ACHN (cell line): ENCODE data around the gene SYDE2.
"Not testable (repeated sequence)": the region's sequence is repeated elsewhere in the genome, so short reads cannot be mapped to it uniquely, and the experiment has no call there.

Source experiments
- DNase-seq: peaks from one replicate; pipeline ENCODE4 v3.0.0-alpha.2; 2015
- in situ Hi-C: cut with HindIII; loops from 2 replicates; pipeline ENCODE4 v1.10.0; 2017; ENCODE audit warnings: low sequenced_read_pairs, low pct_ligation_motif_present, low pct_unique_long_range_greater_than_20kb

Gene SYDE2

GRCh38 chr1:85200463-85201339 is at the start of gene SYDE2:
Gene SYDE2 (minus strand): TSS chr1:85201016. CDS start chr1:85200996, 20 bp downstream.
- DNase-seq, result peak; percentile 82

GRCh38 chr1:85249042-85249441 is 48.2 kb upstream of the SYDE2 start:
- DNase-seq, in situ Hi-C loops: not testable (repeated sequence)

More at GRCh38 chr1:85200463-85201339, at the start of gene SYDE2:
- in situ Hi-C loops, result no loop called here

GRCh38 chr1:85245891-85246290 is 45.1 kb upstream of the SYDE2 start:
- in situ Hi-C loops, result no loop called here
- DNase-seq, result no peak

- in situ Hi-C loops, result no loop called here
- DNase-seq, result no peak
These were observed 44.6 kb upstream of the SYDE2 start for GRCh38 chr1:85245456-85245855.

- in situ Hi-C loops, result no loop called here
- DNase-seq, result no peak
These were observed 43.6 kb upstream of the SYDE2 start for GRCh38 chr1:85244271-85245061.

- in situ Hi-C loops, result no loop called here
- no peak for DNase-seq
These were observed 42.6 kb upstream of the SYDE2 start for GRCh38 chr1:85243372-85243771.

- in situ Hi-C loops, result no loop called here
- DNase-seq, result no peak
These were observed 39.8 kb upstream of the SYDE2 start for GRCh38 chr1:85240643-85241042.

- DNase-seq, result no peak
- in situ Hi-C loops, result no loop called here
These were observed 39.4 kb upstream of the SYDE2 start for GRCh38 chr1:85240174-85240601.

GRCh38 chr1:85237613-85238012 is 36.8 kb upstream of the SYDE2 start:
- DNase-seq, result no peak
- in situ Hi-C loops, result no loop called here

- in situ Hi-C loops, result no loop called here
- DNase-seq, result no peak
These were observed 29.6 kb upstream of the SYDE2 start for GRCh38 chr1:85230305-85230977.

GRCh38 chr1:85229574-85230097 is 28.8 kb upstream of the SYDE2 start:
- in situ Hi-C loops, result no loop called here
- no peak for DNase-seq

- DNase-seq, result no peak
- in situ Hi-C loops, result no loop called here
These were observed 28.2 kb upstream of the SYDE2 start for GRCh38 chr1:85228972-85229371.

GRCh38 chr1:85225624-85226380 is 25.0 kb upstream of the SYDE2 start:
- no peak for DNase-seq
- in situ Hi-C loops, result no loop called here

- in situ Hi-C loops, result no loop called here
- DNase-seq, result no peak
These were observed 24.2 kb upstream of the SYDE2 start for GRCh38 chr1:85224734-85225623.

GRCh38 chr1:85224295-85224694 is 23.5 kb upstream of the SYDE2 start:
- in situ Hi-C loops, result no loop called here
- DNase-seq, result no peak

GRCh38 chr1:85223334-85223733 is 22.5 kb upstream of the SYDE2 start:
- in situ Hi-C loops, result no loop called here
- no peak for DNase-seq

- no peak for DNase-seq
- in situ Hi-C loops, result no loop called here
These were observed 20.0 kb upstream of the SYDE2 start for GRCh38 chr1:85220756-85221201.
